ENCODE measurements around the gene ZNF280D.

Gene ZNF280D

GRCh38 chr15:56749982-56750381, 16.7 kb upstream of the ZNF280D start:
- FAIRE-seq, result peak; percentile 14

DNA sequence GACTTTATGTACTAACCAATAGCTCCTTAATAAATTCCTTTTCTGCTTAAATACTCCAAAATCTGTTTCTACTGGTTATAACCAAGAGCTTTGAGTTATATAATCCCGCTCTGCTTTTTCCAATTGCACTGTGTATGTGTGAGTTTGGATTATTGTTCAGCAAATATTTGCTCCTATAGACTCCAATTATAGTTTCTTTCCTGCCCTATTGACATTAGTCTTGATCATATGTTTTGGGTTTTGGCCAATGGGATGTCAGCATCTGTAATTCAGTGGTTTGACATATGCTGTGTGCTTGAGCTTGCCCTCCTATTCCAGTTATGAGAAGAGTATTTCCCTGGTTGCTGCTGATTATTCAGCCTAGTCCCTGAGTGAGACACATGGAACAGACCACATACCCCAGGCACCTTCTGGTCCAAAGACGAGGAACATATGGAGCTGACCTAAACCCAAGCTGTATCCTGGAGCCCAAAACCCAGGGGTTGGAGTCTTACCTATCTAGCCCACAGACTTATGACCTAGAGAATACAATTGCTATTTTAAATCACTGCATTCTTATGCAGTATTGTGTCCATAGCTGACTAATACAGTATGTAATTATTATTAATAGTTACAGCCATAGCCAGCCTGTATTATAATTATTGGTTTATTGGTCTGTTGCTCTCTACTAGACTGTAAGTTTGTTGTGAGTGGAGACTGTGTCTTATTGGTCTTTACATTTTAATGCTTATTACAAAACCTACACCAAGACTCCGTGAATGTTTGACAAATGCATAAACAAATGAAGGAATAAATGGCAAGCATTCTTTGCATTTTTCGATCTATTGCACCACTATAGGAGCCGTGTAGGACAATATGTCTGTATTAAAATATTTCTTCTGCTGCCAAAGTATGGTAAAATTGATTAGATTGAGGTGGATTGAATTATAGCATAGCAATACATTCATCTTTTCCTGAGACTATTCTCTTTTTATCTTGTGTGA, 11.7 kb upstream of the ZNF280D start:
- FAIRE-seq, result no peak

- no peak for FAIRE-seq
These were observed 8.2 kb upstream of the ZNF280D start for GRCh38 chr15:56741541-56741940.

DNA sequence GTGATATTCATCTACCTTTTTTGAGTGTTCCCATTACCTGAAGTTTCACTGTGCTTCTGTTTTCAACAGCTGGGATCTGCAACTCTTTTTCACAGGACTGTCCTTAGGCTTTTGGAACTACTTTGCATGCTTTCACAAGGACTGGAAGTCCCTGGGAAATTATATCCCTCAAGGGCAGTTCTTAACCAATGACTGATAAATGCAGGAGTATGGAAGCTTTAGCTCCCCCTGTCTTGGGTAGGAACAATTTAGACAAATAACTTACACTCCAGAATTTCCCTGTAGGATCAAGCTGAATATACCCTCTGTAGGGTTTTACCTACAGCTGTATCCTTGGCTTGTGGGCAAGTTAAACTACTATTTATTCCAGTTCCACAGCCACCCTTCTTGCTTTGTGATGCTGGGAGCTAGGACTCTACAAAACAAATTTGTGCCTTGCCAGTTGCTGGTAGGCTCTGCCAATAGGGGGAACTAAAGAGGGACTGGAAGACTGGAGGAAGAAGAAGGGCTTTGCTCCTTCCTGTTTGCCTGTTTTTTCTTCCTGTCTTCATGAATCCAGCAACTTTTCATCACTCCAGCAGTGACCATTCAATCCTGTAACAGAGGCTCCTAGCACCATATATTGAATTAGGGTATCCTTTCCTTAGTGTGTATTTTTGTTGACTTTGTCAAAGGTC, 6.8 kb upstream of the ZNF280D start:
- FAIRE-seq, result no peak

GRCh38 chr15:56739474-56739873, 6.2 kb upstream of the ZNF280D start:
- no peak for FAIRE-seq

- no peak for FAIRE-seq
These were observed 4.5 kb upstream of the ZNF280D start for GRCh38 chr15:56737791-56738190.

DNA sequence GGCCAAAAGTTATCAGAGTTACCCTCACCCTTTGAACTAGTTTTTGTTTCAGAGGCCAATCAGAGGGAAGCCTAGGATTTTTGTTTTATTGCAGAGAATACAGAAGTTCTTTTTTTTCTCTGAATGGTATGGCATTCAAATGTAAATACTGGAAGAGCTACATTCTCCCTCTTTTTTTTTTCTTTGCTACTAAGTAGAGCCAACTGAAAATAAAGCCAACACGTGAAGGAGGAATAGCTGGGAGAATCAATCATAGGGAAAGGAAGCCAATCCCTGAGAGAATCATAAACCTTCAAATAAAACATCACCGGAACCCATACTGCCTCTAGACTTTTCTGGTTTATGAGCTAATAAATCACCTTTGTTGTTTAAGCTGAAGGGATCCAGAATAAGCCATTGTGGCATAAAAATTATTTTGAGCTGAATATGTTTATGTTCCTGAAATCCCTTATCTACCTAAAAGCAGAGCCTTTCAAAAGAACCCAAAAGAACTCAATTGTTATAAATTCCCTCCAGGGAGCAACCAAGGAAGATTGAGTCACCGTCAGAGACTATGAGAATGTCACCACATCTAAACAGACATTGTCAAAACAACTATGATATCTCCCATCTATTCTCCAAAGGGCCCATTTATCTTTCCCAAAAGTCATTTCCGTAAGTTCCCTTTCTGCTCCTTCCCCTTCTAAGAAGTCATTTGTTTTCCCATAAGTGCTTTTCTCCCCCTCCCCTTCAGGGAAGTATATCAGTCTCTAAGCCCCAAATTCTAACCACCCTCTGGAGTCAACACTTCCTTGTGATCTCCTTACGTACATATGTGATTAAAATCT, 3.8 kb upstream of the ZNF280D start:
- no peak for FAIRE-seq

DNA sequence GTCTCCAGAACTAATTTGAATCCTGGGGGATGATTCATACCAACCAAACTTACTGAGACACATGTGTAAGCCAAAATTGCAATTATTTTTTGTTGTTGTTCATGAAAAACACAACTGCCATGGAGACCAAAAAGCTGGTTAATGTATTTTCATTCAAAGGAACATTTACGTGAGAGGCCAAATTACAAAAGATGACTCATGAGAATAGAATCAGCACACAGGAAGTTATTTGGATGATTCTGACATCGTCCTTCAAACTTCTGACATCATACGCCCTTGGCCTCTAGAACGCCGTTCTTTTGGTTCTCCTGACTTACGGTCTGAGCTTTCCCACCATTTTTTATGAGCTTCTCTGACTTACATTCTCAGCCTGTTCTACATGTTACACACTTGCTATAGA, 3.0 kb upstream of the ZNF280D start:
- no peak for FAIRE-seq

DNA sequence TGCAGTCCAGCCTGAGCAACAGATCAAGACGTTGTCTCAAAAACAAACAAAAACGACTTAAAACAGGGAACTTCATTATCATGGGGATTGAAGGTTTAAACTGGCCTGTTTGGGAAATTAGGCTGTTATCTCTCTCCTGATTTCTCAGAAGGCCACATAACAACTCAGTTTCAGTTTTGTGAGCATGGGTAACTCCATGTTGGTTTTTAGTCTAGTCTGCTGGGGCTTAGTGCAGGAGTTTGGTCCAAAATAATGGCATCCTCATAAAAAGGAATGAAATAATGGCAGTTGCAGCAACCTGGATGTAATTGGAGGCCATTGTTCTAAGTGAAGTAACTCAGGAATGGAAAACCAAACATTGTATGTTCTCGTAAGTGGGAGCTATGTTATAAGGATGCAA, 2.3 kb upstream of the ZNF280D start:
- FAIRE-seq, result no peak

DNA sequence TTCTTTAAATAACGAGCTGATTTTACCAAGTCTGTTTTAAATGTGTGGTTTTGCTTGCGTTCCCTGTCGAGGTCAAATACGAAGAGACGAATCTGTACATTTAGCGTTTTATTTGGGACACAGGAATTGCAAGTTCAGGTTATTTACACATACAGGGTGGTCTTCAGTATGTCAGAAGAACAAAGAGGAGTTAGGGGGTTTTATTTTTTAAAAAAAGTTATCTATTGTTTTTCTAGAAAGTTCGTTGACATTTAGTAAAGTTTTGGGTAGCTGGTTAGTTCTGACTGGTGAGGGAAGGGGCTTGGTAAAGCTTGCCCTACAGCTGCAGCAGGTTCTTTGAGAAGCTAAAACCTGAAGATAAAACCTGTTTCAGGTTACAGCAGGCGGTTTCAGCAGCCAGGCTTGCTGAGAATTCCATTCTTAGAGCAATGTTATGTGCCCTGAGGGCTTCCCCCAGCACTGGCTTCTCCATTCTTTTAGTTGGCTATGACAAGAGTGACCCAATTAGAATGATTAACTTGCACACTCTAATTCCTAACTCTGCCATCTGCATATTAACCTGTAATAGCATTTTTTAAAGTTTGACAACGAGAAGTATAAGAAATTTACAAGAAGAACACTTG, 815 bp upstream of the ZNF280D start:
- FAIRE-seq, result no peak

DNA sequence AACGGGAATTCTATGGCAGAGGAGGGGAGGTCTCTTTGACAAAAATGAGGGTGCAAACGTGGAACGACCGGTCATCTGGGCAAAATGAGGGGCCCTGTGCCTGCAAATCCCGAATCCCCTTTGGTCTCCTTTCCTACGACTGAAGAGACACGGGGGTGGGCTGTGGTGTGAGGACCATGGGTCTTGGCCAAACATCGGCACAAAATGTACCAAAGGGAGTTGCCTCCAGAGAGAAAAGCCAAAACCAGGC, 498 bp downstream of the ZNF280D start:
- FAIRE-seq, result no peak

- no peak for FAIRE-seq
These were observed 999 bp downstream of the ZNF280D start for GRCh38 chr15:56732135-56732885.

- no peak for FAIRE-seq
These were observed 1.8 kb downstream of the ZNF280D start for GRCh38 chr15:56731548-56731947.

DNA sequence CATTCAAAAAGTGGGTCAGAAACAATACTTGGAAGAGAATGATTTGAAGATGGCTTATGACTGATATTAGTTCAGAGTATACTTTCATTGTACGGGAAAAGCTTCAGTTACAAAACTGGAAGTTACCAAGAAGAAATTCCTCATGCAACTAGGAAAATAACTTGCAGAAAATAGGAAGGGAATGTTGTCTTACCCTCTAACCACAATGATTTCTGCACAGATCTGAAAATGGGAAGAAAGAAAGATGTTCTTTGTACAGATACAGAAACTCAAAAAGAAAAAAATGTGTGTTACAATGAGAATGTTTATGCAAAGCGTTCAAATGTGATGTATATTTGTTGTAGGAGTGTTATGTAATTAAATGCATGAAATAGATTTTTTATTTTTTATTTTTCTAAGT, 3.7 kb downstream of the ZNF280D start:
- no peak for FAIRE-seq

GRCh38 chr15:56725386-56725785, 7.9 kb downstream of the ZNF280D start:
- no peak for FAIRE-seq

DNA sequence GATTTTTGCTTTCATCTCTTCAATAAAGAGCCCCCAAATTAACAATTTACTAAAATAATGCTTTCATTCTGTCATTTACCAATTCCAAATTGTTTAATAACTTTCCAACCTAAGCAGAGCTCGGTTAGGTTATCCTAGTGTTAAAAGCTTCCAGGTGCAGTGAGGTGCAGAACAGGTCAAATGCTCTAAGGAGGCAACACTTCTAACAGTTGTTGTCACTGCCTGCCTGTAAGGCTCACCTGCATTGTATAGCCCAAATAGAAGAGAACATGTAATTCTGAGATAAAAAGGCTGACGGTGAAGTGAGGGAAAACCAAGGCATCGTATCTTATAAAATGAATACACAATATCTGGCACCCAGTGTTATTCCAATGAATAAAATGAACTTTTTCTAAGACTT, 9.1 kb downstream of the ZNF280D start:
- no peak for FAIRE-seq

GRCh38 chr15:56723787-56724186, 9.5 kb downstream of the ZNF280D start:
- FAIRE-seq, result no peak

GRCh38 chr15:56719774-56720555, 13.3 kb downstream of the ZNF280D start:
- no peak for FAIRE-seq

DNA sequence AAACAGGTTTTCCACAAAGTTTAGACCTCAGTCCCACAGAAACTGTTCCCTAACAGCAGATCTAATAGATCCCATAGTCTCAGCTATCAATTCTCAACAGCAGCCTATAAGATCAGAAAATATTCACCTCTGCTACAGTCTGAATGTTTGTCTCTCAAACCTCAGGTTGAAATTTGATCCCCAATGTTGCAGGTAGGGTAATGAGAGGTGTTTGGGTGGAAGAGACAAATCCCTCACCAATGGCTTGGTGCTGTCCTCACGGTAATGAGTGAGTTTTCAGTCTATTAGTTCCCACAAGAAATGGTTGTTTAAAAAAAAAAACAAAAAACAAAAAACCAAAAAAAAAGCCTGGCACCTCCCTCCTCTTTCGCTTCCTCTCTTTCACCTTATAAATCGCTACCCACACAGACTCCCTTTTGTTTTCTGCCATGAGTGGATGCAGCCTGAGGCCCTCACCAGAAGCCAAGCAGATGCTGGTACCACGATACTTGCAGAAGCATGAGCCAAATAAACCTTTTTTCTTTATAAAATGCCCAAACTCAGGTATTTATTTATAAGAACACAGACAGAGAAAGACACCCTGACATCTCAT, 14.2 kb downstream of the ZNF280D start:
- no peak for FAIRE-seq

DNA sequence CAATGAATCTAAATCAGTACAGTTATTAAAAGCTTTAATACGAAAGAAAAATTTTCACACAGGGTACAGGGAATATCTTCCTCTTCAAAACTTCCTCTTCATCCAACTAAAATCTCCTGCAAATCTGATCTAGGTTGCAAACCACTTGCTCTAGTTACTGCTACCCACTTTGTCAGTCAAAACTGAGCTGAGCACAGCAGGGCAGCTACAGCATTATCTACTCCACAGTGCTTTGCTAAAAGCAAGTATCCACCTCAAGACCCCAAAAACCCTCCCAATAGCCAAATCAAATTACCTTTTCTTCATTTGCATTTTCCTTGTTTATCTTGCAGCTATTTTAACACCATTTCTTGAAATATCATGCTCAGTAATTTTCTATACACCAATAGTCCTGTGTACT, 14.7 kb downstream of the ZNF280D start:
- FAIRE-seq, result no peak

DNA sequence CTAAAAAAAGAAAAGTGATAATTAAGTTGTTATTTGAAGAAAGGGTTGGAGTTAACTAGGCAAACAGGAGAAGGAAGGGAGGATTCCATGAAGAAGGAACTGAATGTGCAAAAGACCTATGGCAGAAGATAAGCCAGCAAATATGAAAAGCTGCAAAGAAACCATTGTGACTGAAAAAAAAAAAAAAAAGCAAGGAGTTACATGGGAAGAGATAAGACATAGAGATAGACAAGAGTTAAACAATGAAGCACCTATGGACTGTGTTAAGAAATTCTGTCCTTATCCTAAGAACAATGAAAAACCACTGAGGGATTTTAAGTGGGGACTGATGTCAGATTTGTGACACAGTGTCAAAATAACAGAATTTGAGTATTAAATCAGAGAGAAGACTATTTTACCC, 17.0 kb downstream of the ZNF280D start:
- no peak for FAIRE-seq
